DOHH2 (cell line): ENCODE data around the gene ARMC9.

ENCODE experiments used
- CTCF ChIP-seq: fragments of 200-600 bp; sonication (generic); IDR thresholded peaks from one replicate; pipeline ENCODE4 v1.5.1; 2014; ENCODE audit warnings: antibody characterized with exemption, mild to moderate bottlenecking, low read depth, low read length; ENCODE audit not compliant: poor library complexity, severe bottlenecking
- EZH2phosphoT487 ChIP-seq: fragments of 200-600 bp; sonication (generic); IDR thresholded peaks from 2 replicates; pipeline ENCODE4 v1.6.1; 2017; ENCODE audit warnings: borderline replicate concordance, mild to moderate bottlenecking, antibody characterized with exemption, low read length, moderate library complexity, mixed read lengths

- TF ChIP-seq CTCF (no peak), EZH2phosphoT487 (no peak)
These were observed 45.4 kb downstream of the ARMC9 start for GRCh38 chr2:231243866-231244265.
